ENCODE data around the gene RPS29. TPM values are rescaled to one million over a fixed set of nuclear protein-coding genes. Genes with fewer than 3 reads are reported as not detected.

The RPS29 gene
- total RNA-seq: 19,695 and 19,819 TPM in 2 replicates

GRCh38 chr14:49585803-49586672 lies at the start of gene RPS29:
Gene RPS29 (minus strand): TSS chr14:49586380. CDS start chr14:49586346, 34 bp downstream.

GRCh38 chr14:49634547-49635334 lies 48.6 kb upstream of the RPS29 start, which contains the start of gene DNAAF2:
Gene DNAAF2 (minus strand): TSS chr14:49635244. CDS start chr14:49635149, 95 bp downstream.

DNA sequence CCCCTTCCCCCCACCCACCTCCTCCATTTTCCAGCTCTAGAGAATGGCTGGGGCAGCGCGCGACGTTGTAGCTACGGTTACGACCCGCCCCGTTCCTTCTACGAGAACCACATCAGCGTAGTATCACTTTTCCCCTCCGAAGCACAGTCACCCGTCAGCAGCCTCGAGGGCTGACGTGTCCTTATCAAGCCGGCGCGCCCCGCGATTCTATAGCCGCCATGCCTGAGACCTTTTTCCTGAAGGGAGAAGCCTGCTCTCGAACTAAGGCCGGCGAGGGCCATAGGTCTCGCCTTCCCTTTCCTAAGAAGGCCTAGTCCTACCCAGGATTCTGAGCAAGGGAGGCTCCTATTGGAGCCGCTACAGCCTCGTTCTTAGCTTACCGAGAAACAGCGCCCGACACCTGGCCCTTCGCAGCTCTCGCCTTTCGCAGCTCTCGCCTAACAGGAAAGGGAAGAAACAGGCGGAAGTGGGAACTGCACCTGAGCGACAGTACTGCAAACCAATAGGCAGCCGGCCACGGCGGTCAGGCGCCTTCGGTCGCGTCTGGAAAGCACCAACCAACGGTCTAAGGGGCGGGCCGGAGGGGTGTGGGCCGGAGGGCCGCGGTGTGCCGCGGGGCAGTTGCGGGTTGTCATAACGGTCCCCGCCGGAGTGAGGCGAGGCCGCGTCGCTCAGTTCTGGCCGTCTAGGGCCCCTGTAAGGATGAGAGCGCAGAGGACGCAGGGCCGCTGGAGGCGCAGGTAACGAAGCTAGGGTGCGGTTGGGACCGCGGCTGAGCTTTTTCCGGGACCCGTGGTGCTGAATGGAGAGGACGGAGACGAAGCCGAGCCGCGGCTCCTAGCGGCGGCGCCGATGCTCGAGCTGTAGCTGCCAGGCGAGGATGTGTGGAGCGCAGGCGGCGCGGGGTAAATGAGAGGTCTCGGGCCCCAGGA lies 34.3 kb upstream of the RPS29 start, which contains the start of the genes MGAT2 and RPL36AL:
Gene MGAT2, plus strand, starts transcription at position 618 of the 932 bp plus-strand sequence. CDS start 470 bp downstream, outside the sequence.
Gene RPL36AL, minus strand, starts transcription at position 445 of the 932 bp plus-strand sequence. CDS start 1,522 bp downstream, outside the sequence.

DNA sequence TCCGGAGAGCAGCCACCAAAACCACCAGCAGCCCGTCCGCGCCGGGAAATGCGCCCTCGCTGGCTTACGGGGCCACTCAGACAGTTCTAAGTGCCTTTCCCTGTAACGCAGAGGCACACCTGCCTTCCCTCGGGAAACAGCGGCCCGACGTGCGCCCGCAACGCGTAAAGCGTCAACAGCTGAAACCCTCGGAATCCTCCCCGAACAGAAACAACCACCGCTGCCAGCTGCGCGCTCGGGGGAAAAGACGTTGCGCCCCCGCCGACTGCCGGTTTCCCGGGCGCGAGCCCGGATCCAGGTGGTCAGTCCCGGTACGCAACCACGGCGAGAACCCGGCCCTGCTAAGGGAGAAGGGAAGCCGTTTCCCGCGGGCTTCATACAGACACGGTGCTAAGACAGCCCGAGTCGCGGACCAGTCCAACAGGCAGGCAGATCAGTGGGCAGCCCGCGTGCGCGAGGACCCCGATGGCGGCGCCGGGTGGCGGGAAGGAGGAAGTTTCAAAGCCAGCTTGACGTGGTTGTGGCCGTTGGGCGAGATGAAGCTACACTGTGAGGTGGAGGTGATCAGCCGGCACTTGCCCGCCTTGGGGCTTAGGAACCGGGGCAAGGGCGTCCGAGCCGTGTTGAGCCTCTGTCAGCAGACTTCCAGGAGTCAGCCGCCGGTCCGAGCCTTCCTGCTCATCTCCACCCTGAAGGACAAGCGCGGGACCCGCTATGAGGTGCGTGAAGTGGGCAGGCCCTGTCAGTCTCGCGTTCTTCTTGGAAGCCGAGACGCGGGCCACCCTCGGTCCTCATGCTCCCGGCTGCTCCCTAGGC lies 12.5 kb upstream of the RPS29 start, which contains the start of gene LRR1:
Gene LRR1, plus strand, starts transcription at position 456 of the 816 bp plus-strand sequence. Its CDS starts 81 bp downstream, at position 537.

Other genes with a start within 250 kb of the RPS29 start
- 11.9 and 31.6 TPM in 2 replicates for gene LRR1, start 12.6 kb upstream of the RPS29 start, total RNA-seq
- gene RPL36AL, start 34.2 kb upstream of the RPS29 start, total RNA-seq: 276 and 320 TPM in 2 replicates
- 50.5 and 57.7 TPM in 2 replicates for gene MGAT2, start 34.4 kb upstream of the RPS29 start, total RNA-seq
- gene DNAAF2, start 48.9 kb upstream of the RPS29 start, total RNA-seq: 10.3 and 16.6 TPM in 2 replicates
- gene POLE2, start 101.8 kb upstream of the RPS29 start, total RNA-seq: 12.7 and 24.0 TPM in 2 replicates
- 0.47 and 2.1 TPM in 2 replicates for gene KLHDC1, start 106.7 kb upstream of the RPS29 start, total RNA-seq
- 30.6 and 39.6 TPM in 2 replicates for gene KLHDC2, start 181.8 kb upstream of the RPS29 start, total RNA-seq

Data from hair follicular keratinocyte (primary cell).